ENCODE measurements around the gene ARV1. TPM values are rescaled to one million over a fixed set of nuclear protein-coding genes. Genes with fewer than 3 reads are reported as not detected.
A peak's percentile ranks its signal among the peaks of the same experiment; 100 is the strongest.
"Not testable (repeated sequence)": the region's sequence is repeated elsewhere in the genome, so short reads cannot be mapped to it uniquely, and the experiment has no call there.

The ARV1 gene
- polyA plus RNA-seq, 1 experiment, result 14.1 TPM

GRCh38 chr1:230979952-230980351, 1.1 kb downstream of the ARV1 start:
- H3K27me3 ChIP-seq (ENCODE audit: control insufficient read depth, insufficient read depth, low read length), result no peaks in the 10 kb centered on the region
- ChIA-PET POLR2A (no interaction called here), CTCF (no interaction called here)
- TF ChIP-seq, protein P1, sequence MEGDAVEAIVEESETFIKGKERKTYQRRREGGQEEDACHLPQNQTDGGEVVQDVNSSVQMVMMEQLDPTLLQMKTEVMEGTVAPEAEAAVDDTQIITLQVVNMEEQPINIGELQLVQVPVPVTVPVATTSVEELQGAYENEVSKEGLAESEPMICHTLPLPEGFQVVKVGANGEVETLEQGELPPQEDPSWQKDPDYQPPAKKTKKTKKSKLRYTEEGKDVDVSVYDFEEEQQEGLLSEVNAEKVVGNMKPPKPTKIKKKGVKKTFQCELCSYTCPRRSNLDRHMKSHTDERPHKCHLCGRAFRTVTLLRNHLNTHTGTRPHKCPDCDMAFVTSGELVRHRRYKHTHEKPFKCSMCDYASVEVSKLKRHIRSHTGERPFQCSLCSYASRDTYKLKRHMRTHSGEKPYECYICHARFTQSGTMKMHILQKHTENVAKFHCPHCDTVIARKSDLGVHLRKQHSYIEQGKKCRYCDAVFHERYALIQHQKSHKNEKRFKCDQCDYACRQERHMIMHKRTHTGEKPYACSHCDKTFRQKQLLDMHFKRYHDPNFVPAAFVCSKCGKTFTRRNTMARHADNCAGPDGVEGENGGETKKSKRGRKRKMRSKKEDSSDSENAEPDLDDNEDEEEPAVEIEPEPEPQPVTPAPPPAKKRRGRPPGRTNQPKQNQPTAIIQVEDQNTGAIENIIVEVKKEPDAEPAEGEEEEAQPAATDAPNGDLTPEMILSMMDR (IDR thresholded peaks at IDR 0.05; ENCODE audit: insufficient read depth, low read depth, low read length), result no peak
- peak overlapping the region; percentile 79; the same call in 1 of the 2 replicates for H3K4me3 ChIP-seq (ENCODE audit: low read depth, low read length)
- no peaks in the 10 kb centered on the region for H3K36me3 ChIP-seq (ENCODE audit: control insufficient read depth, insufficient read depth, low read length)
- no peak for DNase-seq (ENCODE audit: low read depth)

DNA sequence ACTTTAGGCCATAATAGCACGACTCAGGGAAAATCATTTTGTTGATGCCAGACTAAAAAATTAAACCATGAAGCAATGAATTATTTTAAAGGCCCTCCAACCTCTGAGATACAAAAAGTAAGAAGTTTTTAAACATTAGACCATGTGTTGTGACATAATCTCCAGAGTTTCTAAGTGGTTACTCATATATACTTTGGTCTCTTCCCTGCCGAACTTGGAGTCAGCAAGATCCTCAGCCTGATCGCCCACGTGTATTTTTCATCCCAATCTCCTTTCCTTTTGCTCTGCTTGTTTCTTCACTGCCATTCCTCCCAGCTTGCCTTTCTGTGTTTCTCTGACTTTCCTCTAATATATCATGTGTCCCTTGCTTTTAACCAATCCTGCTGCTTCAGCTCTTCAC, 3.8 kb downstream of the ARV1 start:
- H3K27me3 ChIP-seq (ENCODE audit: control insufficient read depth, insufficient read depth, low read length), result no peaks in the 10 kb centered on the region
- H3K36me3 ChIP-seq (ENCODE audit: control insufficient read depth, insufficient read depth, low read length), result no peaks in the 10 kb centered on the region
- H3K4me3 ChIP-seq (ENCODE audit: low read depth, low read length), result no peak overlapping the region
- ChIA-PET POLR2A (no interaction called here), CTCF (interaction anchor here (1.4 kb wide), 1 partner anchor 228 kb away, joined by 3 read pairs; no protein-coding TSS in a partner anchor)
- DNase-seq (ENCODE audit: low read depth), result no peak
- TF ChIP-seq, protein P1 (IDR thresholded peaks at IDR 0.05; ENCODE audit: insufficient read depth, low read depth, low read length), result no peak

GRCh38 chr1:230983811-230984210, 4.9 kb downstream of the ARV1 start:
- H3K36me3 ChIP-seq (ENCODE audit: control insufficient read depth, insufficient read depth, low read length), result no peaks in the 10 kb centered on the region
- DNase-seq (ENCODE audit: low read depth), result no peak
- H3K27me3 ChIP-seq (ENCODE audit: control insufficient read depth, insufficient read depth, low read length), result no peaks in the 10 kb centered on the region
- no peak overlapping the region for H3K4me3 ChIP-seq (ENCODE audit: low read depth, low read length)
- CTCF ChIA-PET, result no interaction called here
- POLR2A ChIA-PET, result no interaction called here
- TF ChIP-seq, protein P1 (IDR thresholded peaks at IDR 0.05; ENCODE audit: insufficient read depth, low read depth, low read length), result no peak

GRCh38 chr1:230984622-230985515, 6.0 kb downstream of the ARV1 start:
- H3K36me3 ChIP-seq (ENCODE audit: control insufficient read depth, insufficient read depth, low read length); DNase-seq (ENCODE audit: low read depth); H3K4me3 ChIP-seq (ENCODE audit: low read depth, low read length); CTCF ChIA-PET; H3K27me3 ChIP-seq (ENCODE audit: control insufficient read depth, insufficient read depth, low read length); POLR2A ChIA-PET: not testable (repeated sequence)

- no peak for DNase-seq (ENCODE audit: low read depth)
- ChIA-PET POLR2A (no interaction called here), CTCF (no interaction called here)
- Histone ChIP-seq H3K36me3 (ENCODE audit: control insufficient read depth, insufficient read depth, low read length) (0 out of 2 replicates have a peak, but pooled peaks cover 1% of the 10 kb centered on the region), H3K4me3 (ENCODE audit: low read depth, low read length) (no peak overlapping the region), H3K27me3 (ENCODE audit: control insufficient read depth, insufficient read depth, low read length) (no peaks in the 10 kb centered on the region)
- TF ChIP-seq, protein P1 (IDR thresholded peaks at IDR 0.05; ENCODE audit: insufficient read depth, low read depth, low read length), result no peak
Observed at GRCh38 chr1:230985711-230986110, 6.8 kb downstream of the ARV1 start.

All from BJ (cell line).